Choroid plexus epithelial cell (primary cell): ENCODE measurements around the gene CETN1.

Source experiments
- DNase-seq: peaks from one replicate; pipeline ENCODE4 v3.0.0-alpha.2; 2010; ENCODE audit warnings: low read depth
- H3K4me3 ChIP-seq: 2 replicates; pipeline ENCODE4 v1.5.1; 2011; ENCODE audit warnings: low read depth, mild to moderate bottlenecking, control low read depth, low read length, moderate library complexity
- CTCF ChIP-seq: conservative IDR thresholded peaks from 2 replicates; pipeline ENCODE4 v1.5.1; 2011; ENCODE audit warnings: low read depth, mild to moderate bottlenecking, control low read depth, inconsistent platforms, low read length, moderate library complexity

CETN1 gene

GRCh38 chr18:580154-580553 lies at the start of gene CETN1:
CETN1 (plus strand) TSS chr18:580380; CDS start chr18:580409, 29 bp downstream.
- H3K4me3 ChIP-seq, result no peak within 1 kb of the TSS
- DNase-seq, result no peak
- no peak for TF ChIP-seq CTCF

GRCh38 chr18:532018-532417 lies 48.2 kb upstream of the CETN1 start:
- no peak overlapping the region for H3K4me3 ChIP-seq
- TF ChIP-seq CTCF, result no peak
- no peak for DNase-seq

- no peak for DNase-seq
- no peak for TF ChIP-seq CTCF
- no peak overlapping the region for H3K4me3 ChIP-seq
Observed at GRCh38 chr18:532632-533031, 47.5 kb upstream of the CETN1 start.

GRCh38 chr18:533995-534601 lies 46.1 kb upstream of the CETN1 start:
- TF ChIP-seq CTCF, result no peak
- DNase-seq, result no peak
- no peak overlapping the region for H3K4me3 ChIP-seq

- DNase-seq, result no peak
- H3K4me3 ChIP-seq, result no peak overlapping the region
- no peak for TF ChIP-seq CTCF
Observed at GRCh38 chr18:543447-544078, 36.6 kb upstream of the CETN1 start.

- DNase-seq, result no peak
- TF ChIP-seq CTCF, result no peak
- H3K4me3 ChIP-seq, result no peak overlapping the region
Observed at GRCh38 chr18:549967-550366, 30.2 kb upstream of the CETN1 start.

- DNase-seq, result no peak
- H3K4me3 ChIP-seq, result no peak overlapping the region
- no peak for TF ChIP-seq CTCF
Observed at GRCh38 chr18:551404-552061, 28.6 kb upstream of the CETN1 start.
